Islet of Langerhans (tissue), 1 donor: Measurements from ENCODE around the gene IFITM10.
"Not testable (repeated sequence)": the region's sequence is repeated elsewhere in the genome, so short reads cannot be mapped to it uniquely, and the experiment has no call there.

Experiments used
- FAIRE-seq: peaks from one replicate; lab custom pipeline; 2011; peaks lifted over from hg19 to GRCh38; lab: Jason Lieb, UNC

Gene IFITM10

DNA sequence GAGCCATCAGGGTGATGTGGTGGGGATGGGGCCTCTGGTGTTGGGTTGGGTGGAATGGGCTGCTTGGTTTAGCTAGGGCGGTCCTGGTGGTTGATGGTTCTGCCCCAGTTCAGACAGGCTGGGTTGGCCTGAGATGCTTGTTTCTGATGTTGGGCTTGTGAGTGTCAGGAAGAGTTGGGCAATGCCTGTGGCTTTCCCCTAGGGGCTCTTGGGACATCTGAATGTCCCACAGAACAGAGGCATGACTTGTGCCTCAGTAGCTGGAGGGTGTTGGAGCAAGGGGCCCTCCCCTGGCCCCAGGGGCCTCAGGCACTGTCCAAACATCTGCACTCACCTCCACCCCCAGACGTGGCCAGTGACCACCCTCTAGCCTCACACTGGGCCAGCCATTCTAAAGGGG, 27.3 kb upstream of the IFITM10 start:
- FAIRE-seq: no peak

DNA sequence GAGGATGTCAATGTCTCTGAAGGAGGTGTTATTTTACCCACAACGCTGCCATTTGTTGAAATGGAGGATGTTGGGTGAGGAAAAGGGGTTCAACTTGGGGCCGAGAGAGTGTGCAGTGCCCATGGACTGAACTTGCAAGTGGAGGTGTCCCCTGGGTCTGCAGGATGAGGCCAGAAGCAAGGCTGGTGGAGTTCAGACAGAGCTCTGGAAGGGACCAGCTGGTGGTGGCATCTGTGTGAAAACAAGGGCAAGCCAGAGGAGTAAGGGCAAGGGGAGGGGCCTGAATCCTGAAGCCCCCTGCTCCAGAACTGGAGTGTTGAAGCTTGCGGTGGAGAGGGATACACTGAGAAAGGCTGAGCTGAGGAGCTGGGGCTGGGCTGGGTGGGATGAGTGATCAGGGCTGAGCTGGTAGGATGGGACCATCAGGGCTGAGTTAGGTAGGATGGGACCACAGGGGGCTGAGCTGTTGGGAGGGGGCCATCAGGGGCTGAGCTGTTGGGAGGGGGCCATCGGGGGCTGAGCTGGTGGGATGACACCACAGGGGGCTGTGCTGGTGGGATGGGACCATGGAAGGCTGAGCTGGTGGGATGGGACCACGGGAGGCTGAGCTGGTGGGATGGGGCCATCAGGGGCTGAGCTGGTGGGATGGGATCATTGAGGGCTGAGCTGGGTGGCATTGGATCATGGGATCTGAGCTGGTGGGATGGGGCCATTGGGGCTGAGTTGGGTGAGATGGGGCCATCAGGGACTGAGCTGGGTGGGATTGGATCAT, 26.7 kb upstream of the IFITM10 start:
- FAIRE-seq: no peak

DNA sequence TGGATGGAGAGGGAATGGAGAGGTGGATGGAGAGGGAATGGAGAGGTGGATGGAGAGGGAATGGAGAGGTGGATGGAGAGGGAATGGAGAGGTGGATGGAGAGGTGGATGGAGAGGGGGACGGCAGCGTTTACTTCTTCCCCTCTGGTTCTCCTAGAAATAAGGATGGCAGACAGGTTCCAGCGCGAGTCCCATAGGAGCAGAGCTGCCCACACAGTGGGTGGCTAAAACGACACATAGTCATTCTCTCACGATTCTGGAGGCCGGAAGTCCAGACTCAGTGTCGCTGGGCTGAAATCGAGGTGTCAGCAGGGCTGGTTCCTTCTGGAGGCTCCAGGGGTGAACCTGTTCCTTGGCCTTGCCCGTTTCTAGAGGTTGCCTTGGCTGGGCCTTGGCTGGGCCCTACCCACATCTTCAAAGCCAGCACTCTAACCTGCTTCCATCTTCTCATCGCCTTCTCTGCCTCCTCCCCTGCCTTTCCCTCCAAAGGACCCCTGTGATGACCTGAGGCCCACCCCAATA, 26.0 kb upstream of the IFITM10 start:
- no peak for FAIRE-seq

GRCh38 chr11:1774886-1775285, 24.5 kb upstream of the IFITM10 start:
- FAIRE-seq: no peak

DNA sequence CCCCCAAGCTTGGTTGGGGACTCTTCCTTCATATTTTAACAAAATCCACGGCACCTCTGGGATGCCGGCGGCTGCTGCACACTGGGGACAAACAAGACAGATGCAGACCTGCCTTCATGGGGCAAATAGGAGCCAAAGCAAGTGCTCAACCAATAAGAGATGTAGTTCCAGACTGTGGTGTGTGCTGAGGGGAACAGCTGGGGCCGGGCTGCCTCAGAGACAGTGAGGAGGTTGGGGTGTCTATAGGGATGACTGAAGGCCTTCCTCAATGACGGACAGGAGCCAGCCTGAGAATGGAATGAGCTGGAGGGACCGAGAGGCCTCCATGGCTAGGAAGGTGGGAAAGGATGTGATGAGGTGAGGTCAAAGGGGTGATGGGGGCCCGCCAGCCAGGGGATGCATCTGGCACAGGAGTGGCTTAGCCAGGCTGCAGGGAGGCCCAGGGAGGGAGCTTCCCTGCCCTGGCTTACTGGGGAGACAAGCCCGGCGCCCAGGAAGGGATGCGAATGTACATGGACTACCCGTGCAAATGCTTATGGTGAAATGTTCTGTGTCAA, 23.7 kb upstream of the IFITM10 start:
- no peak for FAIRE-seq

DNA sequence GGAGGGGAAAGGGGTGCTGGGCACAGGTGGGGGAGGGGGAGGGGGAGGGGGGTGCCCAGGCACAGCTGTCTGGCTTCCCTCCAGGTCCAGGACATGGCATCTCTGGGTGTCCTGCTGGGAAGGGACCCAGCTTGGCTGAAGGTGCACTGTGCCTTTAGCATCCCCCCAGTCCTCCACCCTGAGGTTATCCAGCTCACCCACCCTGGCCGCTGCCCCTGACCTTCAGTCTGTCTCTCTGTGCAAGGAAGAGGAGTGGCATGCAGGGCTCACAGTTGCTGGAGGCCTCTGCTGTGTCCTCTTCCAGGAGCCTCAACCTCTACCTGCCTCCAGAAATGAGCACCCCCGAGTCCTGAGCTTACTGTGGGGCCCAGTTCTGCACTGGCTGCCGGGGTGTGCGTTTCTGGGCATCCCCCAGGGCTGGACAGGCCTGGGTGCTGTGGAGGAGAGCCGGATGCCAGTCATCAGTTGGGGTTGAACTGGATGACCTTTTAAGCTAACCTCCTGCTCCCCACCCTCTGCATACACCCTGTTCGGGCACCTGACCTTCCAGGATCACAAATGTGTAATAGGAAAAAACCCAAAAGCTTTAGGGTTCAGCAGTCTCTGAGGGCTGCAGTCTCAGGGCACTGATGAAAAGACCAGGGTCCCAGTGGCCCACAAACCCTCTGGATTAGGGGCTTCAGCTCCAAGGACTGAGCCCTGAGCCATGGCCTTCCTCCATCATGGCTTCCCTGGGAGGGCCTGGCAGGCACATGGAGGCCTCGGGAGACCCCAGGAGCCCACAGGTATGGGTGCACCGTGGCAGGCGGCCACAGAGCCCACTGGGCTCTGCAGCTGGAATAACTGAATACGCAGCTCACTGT, 23.0 kb upstream of the IFITM10 start:
- FAIRE-seq: no peak

GRCh38 chr11:1772270-1773130, 22.1 kb upstream of the IFITM10 start:
- no peak for FAIRE-seq

- FAIRE-seq: no peak
Measured at GRCh38 chr11:1771700-1772099, 21.3 kb upstream of the IFITM10 start.

GRCh38 chr11:1771273-1771672, 20.9 kb upstream of the IFITM10 start:
- FAIRE-seq: no peak

DNA sequence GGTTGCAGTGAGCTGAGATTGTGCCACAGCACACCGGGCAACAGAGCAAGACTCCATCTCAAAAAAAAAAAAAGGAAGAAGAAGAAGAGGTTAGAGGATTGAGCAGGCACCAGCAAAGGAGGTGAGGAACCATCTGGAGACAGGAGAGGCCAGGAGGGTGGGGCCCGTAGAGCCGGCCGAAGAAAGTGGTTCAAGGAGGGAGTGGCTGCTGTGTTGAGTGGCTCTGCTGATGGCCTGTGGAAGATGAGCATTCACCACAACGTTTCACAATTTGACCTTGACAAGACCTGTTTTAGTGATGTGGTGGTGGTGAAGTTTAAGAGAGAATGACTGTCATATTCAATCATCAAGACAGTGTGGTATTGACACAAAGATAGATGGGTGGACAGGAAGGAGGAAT, 20.1 kb upstream of the IFITM10 start:
- FAIRE-seq: no peak

DNA sequence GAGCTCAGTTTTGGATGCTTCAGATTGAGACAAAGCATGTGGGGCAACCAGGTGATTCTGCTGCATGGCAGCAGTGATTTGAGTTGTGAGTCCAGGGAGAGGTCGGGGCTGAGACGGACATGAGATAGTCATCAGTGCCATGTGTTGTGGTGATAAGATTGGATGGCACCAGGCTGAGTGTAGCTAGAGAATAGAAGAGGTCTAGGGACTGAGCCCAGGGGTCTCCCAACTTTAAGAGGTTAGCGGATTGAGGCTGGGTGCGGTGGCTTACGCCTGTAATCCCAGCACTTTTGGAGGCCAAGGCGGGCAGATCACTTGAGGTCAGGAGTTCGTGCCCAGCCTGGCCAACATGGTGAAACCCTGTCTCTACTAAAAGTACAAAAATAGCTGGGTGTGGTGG, 19.7 kb upstream of the IFITM10 start:
- no peak for FAIRE-seq

GRCh38 chr11:1769304-1769936, 19.0 kb upstream of the IFITM10 start:
- FAIRE-seq: not testable (repeated sequence)

GRCh38 chr11:1768141-1768469, 17.7 kb upstream of the IFITM10 start:
- no peak for FAIRE-seq

DNA sequence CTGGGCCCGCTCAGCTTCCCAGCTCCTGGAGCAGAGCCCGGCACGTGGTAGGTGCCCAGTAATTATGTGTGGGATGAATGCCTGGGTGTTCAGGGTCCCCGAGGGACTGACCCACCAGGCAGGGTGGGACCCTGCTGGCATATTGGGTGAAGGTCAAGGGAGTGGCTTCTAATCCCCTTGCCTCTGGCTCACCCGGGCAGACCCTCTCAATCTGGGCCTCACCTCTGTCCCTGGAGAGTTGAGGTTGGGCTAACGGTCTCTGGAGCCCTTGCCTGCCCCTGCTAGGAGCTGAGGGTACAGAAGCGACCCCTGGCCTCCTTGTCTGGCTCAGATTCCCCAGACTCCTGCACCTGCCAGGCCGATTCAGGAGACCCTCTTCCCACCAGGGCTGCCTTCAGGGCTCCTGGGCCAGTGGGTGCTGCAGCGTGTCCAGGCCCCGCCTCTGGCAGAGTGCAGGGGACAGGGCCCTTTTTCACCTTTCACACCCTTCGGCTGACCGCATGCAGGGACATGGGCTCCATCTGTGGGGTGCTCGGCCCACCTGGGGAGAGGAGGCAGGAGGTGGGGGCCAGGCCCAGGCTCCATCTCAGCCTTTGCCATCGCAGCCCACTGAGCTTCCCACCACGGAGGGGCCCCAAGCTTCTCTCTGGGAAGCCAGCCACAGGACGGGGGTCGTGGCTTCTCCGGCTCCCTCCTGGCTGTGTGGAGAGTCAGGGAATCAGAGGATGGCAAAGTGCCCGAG, 17.2 kb upstream of the IFITM10 start:
- FAIRE-seq: no peak

- FAIRE-seq: no peak
Measured at GRCh38 chr11:1766719-1767398, 16.5 kb upstream of the IFITM10 start.

- no peak for FAIRE-seq
Measured at GRCh38 chr11:1765871-1766718, 15.7 kb upstream of the IFITM10 start.

GRCh38 chr11:1763796-1764661, 13.6 kb upstream of the IFITM10 start, which contains the start of gene CTSD:
CTSD (minus strand) TSS chr11:1763927; CDS start chr11:1763859, 68 bp downstream.
- no peak for FAIRE-seq

GRCh38 chr11:1763336-1763795, 13.0 kb upstream of the IFITM10 start:
- FAIRE-seq: no peak
